Measurements from ENCODE around the gene FMR1NB.

Gene FMR1NB

GRCh38 chrX:148069759-148070503 is 88.8 kb downstream of the FMR1NB start:
- in situ Hi-C loops (cut with HindIII; ENCODE audit: low sequenced_read_pairs), result no loop called here

- in situ Hi-C loops (cut with HindIII; ENCODE audit: low sequenced_read_pairs), result no loop called here
Measured at GRCh38 chrX:148070504-148070877, 89.4 kb downstream of the FMR1NB start.
